ENCODE data around the gene ZNF738. TPM values are rescaled to one million over a fixed set of nuclear protein-coding genes. Genes with fewer than 3 reads are reported as not detected.

The ZNF738 gene
- 2.3 and 7.0 TPM in 2 replicates for total RNA-seq

GRCh38 chr19:21358768-21359451 is at the start of gene ZNF738:
ZNF738 (plus strand) TSS chr19:21359000; CDS start chr19:21359141, 141 bp downstream.

DNA sequence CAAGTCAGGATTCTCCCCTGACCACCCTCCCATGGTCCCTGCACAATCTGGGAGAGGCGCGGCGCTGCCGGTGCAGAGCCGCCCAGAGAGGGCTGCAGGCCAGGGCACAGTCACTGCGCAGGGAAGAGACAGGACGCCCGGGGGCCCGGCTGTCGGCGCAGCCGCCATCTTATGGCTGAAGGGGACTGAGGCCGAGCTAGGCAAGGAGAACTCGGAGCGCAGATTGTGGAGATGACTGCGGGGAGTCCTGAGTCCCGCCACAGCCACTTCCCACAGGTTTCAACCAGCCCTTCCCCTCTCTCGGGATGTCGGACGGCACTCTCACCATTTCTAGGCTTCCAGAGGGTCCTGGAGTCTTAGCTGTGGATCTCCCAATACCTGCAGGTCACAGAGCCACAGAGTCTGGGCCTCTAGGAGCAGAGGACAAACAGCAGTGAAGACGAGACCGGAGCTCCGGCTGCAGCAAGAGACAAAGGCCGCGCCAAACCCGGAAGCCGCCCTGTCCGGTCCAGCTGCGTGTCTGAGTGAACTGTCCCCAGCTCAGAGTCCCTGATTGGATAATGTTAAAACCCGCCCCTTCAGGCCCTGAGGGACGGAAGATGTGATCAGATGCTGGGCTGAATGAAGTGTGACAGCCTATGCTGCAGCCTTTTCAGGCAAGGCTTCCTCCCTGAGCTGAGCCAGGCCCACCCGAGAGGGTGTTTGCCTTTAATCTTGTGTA is 29.8 kb upstream of the ZNF738 start, which contains the start of gene ZNF708:
ZNF708 (minus strand) TSS at position 526 of the 721 bp plus-strand sequence; CDS start at position 328, 198 bp downstream.

GRCh38 chr19:21396893-21397572 is 38.2 kb downstream of the ZNF738 start, which contains the start of gene ZNF493:
ZNF493 (plus strand) TSS chr19:21397133; CDS start chr19:21397238, 105 bp downstream.

Other genes with a start within 250 kb of the ZNF738 start
- gene ZNF431, start 217.0 kb upstream of the ZNF738 start, total RNA-seq = 1.9 and 3.8 TPM in 2 replicates
- gene ZNF708, start 29.6 kb upstream of the ZNF738 start, total RNA-seq = 2.3 and 3.9 TPM in 2 replicates
- gene ZNF493, start 38.1 kb downstream of the ZNF738 start, total RNA-seq = 2.5 and 7.5 TPM in 2 replicates
- 7.8 and 14.6 TPM in 2 replicates for gene ZNF429, start 146.6 kb downstream of the ZNF738 start, total RNA-seq

All from cardiac atrium fibroblast (primary cell).